Fibroblast of gingiva (primary cell): ENCODE data around the gene RBM42.
"Not testable (repeated sequence)": the region's sequence is repeated elsewhere in the genome, so short reads cannot be mapped to it uniquely, and the experiment has no call there.

ENCODE experiments used
- DNase-seq: peaks from one replicate; pipeline ENCODE4 v3.0.0-alpha.2; 2011; ENCODE audit warnings: low read depth

Gene RBM42

GRCh38 chr19:35628565-35629331 is at the start of gene RBM42:
TSS of gene RBM42 (plus strand) at chr19:35629036. CDS start at chr19:35629154, 118 bp downstream.
- DNase-seq, result peak; percentile 99

GRCh38 chr19:35582760-35583159 is 46.1 kb upstream of the RBM42 start:
- DNase-seq, result no peak

GRCh38 chr19:35585848-35586247 is 43.0 kb upstream of the RBM42 start, which contains the start of gene PMIS2:
TSS of gene PMIS2 (plus strand) at chr19:35586173. CDS start at chr19:35586260, 87 bp downstream.
- no peak for DNase-seq

- no peak for DNase-seq
These were observed 41.5 kb upstream of the RBM42 start for GRCh38 chr19:35587321-35587720.

GRCh38 chr19:35590875-35591274 is 38.0 kb upstream of the RBM42 start:
- DNase-seq, result no peak

- no peak for DNase-seq
These were observed 36.6 kb upstream of the RBM42 start for GRCh38 chr19:35592226-35592625.

GRCh38 chr19:35595026-35595425 is 33.8 kb upstream of the RBM42 start:
- not testable (repeated sequence) for DNase-seq

- no peak for DNase-seq
These were observed 32.9 kb upstream of the RBM42 start for GRCh38 chr19:35595928-35596327.

- no peak for DNase-seq
These were observed 32.4 kb upstream of the RBM42 start for GRCh38 chr19:35596366-35596999.

GRCh38 chr19:35601971-35602370 is 26.9 kb upstream of the RBM42 start:
- DNase-seq, result no peak

- not testable (repeated sequence) for DNase-seq
These were observed 24.4 kb upstream of the RBM42 start for GRCh38 chr19:35604436-35604835.

- not testable (repeated sequence) for DNase-seq
These were observed 21.7 kb upstream of the RBM42 start for GRCh38 chr19:35607170-35607569.

GRCh38 chr19:35607661-35608060 is 21.2 kb upstream of the RBM42 start:
- DNase-seq, result no peak

GRCh38 chr19:35608251-35608650 is 20.6 kb upstream of the RBM42 start:
- no peak for DNase-seq

GRCh38 chr19:35609851-35610353 is 18.9 kb upstream of the RBM42 start:
- no peak for DNase-seq

GRCh38 chr19:35612224-35612558 is 16.6 kb upstream of the RBM42 start:
- DNase-seq, result no peak

- peak; percentile 86 for DNase-seq
These were observed 16.1 kb upstream of the RBM42 start, which contains the start of gene HAUS5 for GRCh38 chr19:35612559-35613321. TSS of gene HAUS5 (plus strand) at chr19:35612735. CDS start at chr19:35612795, 60 bp downstream.

GRCh38 chr19:35613574-35613973 is 15.3 kb upstream of the RBM42 start:
- no peak for DNase-seq

- DNase-seq, result no peak
These were observed 13.8 kb upstream of the RBM42 start for GRCh38 chr19:35615036-35615435.

GRCh38 chr19:35618857-35619256 is 10.0 kb upstream of the RBM42 start:
- DNase-seq, result no peak

- no peak for DNase-seq
These were observed 9.4 kb upstream of the RBM42 start for GRCh38 chr19:35619290-35619923.

GRCh38 chr19:35620001-35620400 is 8.8 kb upstream of the RBM42 start:
- no peak for DNase-seq
